Endothelial cell (in vitro differentiated cells): ENCODE measurements around the gene PF4V1. TPM values are rescaled to one million over a fixed set of nuclear protein-coding genes. Genes with fewer than 3 reads are reported as not detected.

Experiments
- DNase-seq: peaks from one replicate; pipeline ENCODE4 v3.0.0; 2021; ENCODE audit warnings: low spot score
- H3K27ac Mint-ChIP-seq: one replicate; pipeline ENCODE4 v1.8.0; 2021; ENCODE audit warnings: mixed read lengths, inconsistent platforms; ENCODE audit not compliant: unreplicated experiment
- H3K27me3 Mint-ChIP-seq: one replicate; pipeline ENCODE4 v1.8.0; 2021; ENCODE audit warnings: mild to moderate bottlenecking, moderate library complexity, mixed read lengths, inconsistent platforms; ENCODE audit not compliant: unreplicated experiment
- H3K36me3 Mint-ChIP-seq: one replicate; pipeline ENCODE4 v1.8.0; 2021; ENCODE audit warnings: mild to moderate bottlenecking, low read depth, mixed read lengths, inconsistent platforms; ENCODE audit not compliant: unreplicated experiment
- H3K4me1 Mint-ChIP-seq: one replicate; pipeline ENCODE4 v1.8.0; 2021; ENCODE audit warnings: mild to moderate bottlenecking, mixed read lengths, inconsistent platforms; ENCODE audit not compliant: unreplicated experiment
- H3K4me3 Mint-ChIP-seq: one replicate; pipeline ENCODE4 v1.8.0; 2021; ENCODE audit warnings: mild to moderate bottlenecking, mixed read lengths, inconsistent platforms; ENCODE audit not compliant: unreplicated experiment
- H3K9me3 Mint-ChIP-seq: one replicate; pipeline ENCODE4 v1.8.0; 2021; ENCODE audit warnings: mixed read lengths, inconsistent platforms; ENCODE audit not compliant: unreplicated experiment
- CTCF ChIP-seq: fragments of 200-600 bp; sonication (generic); IDR thresholded peaks from one replicate; pipeline ENCODE4 v1.5.0; 2021; ENCODE audit warnings: antibody characterized with exemption; ENCODE audit not compliant: unreplicated experiment
- total RNA-seq: library from RNA; stranded (reverse); fragmentation: NEBNext Ultra II Directional; extraction: Animal tissue kit (Norgen Biotek cat#: 25700); gene quantifications from one replicate; pipeline ENCODE4 v1.2.1, GENCODE V29; 2021; ENCODE audit not compliant: unreplicated experiment

PF4V1 gene
- total RNA-seq, 1 donor from 2014 or later = not detected

GRCh38 chr4:73891326-73891725 is 38.2 kb downstream of the PF4V1 start:
- Mint-ChIP-seq H3K9me3 (no peaks in the 10 kb centered on the region), H3K4me1 (no peaks in the 10 kb centered on the region), H3K36me3 (no peaks in the 10 kb centered on the region), H3K27ac (no peak overlapping the region), H3K4me3 (no peak overlapping the region), H3K27me3 (no peaks in the 10 kb centered on the region)
- no peak for TF ChIP-seq CTCF
- DNase-seq = no peak

DNA sequence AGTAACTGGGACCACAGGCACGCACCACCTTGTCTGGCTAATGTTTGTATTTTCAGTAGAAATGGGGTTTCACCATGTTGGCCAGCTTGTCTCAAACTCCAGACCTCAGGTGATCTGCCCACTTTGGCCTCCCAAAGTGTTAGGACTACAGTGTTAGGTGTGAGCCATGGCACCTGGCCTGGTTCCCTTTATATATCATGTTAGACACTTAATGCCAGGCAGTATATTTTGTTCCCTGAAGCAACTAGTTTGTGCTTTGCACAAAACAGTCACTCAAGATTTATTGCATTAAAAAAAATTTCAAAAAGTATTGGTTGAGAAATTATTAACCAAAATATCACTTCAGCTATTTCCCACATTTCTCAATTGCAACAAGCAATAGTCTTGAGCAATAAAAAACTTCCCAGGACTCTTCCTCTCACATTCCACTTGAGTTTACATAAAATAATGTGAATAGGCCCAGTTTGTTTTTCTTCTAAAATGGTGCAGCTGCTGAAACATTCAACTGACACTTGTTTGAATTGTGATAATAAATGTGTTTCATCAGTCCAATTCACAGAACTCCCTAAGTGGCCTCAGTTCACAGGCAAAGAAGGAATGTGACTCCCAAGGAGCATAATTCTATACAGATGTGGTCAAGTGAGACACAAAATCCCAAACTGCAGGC is 38.8 kb downstream of the PF4V1 start:
- Mint-ChIP-seq H3K27ac (no peak overlapping the region), H3K4me1 (no peaks in the 10 kb centered on the region), H3K9me3 (no peaks in the 10 kb centered on the region), H3K4me3 (no peak overlapping the region), H3K27me3 (no peaks in the 10 kb centered on the region), H3K36me3 (no peaks in the 10 kb centered on the region)
- no peak for DNase-seq
- TF ChIP-seq CTCF = no peak

- H3K4me1 Mint-ChIP-seq = no peaks in the 10 kb centered on the region
- H3K27ac Mint-ChIP-seq = no peak overlapping the region
- DNase-seq = no peak
- no peaks in the 10 kb centered on the region for H3K36me3 Mint-ChIP-seq
- no peaks in the 10 kb centered on the region for H3K27me3 Mint-ChIP-seq
- no peaks in the 10 kb centered on the region for H3K9me3 Mint-ChIP-seq
- TF ChIP-seq CTCF = no peak
- no peak overlapping the region for H3K4me3 Mint-ChIP-seq
Observed at GRCh38 chr4:73892966-73893365, 39.9 kb downstream of the PF4V1 start.

GRCh38 chr4:73894001-73894400 is 40.9 kb downstream of the PF4V1 start:
- H3K4me1 Mint-ChIP-seq = no peaks in the 10 kb centered on the region
- H3K9me3 Mint-ChIP-seq = no peaks in the 10 kb centered on the region
- H3K36me3 Mint-ChIP-seq = no peaks in the 10 kb centered on the region
- H3K27me3 Mint-ChIP-seq = no peaks in the 10 kb centered on the region
- TF ChIP-seq CTCF = no peak
- H3K27ac Mint-ChIP-seq = no peak overlapping the region
- no peak overlapping the region for H3K4me3 Mint-ChIP-seq
- DNase-seq = no peak

- TF ChIP-seq CTCF = no peak
- DNase-seq = no peak
- Mint-ChIP-seq H3K4me3 (no peak overlapping the region), H3K9me3 (no peaks in the 10 kb centered on the region), H3K27ac (no peak overlapping the region), H3K27me3 (no peaks in the 10 kb centered on the region), H3K4me1 (no peaks in the 10 kb centered on the region), H3K36me3 (no peaks in the 10 kb centered on the region)
Observed at GRCh38 chr4:73895201-73896175, 42.4 kb downstream of the PF4V1 start.
